ENCODE measurements around the gene CD68.

- TF ChIP-seq EZH2 (IDR thresholded peaks at IDR 0.05) (no peak), CTCF (IDR thresholded peaks at IDR 0.05) (no peak)
Observed at GRCh38 chr17:7623661-7624060, 44.2 kb downstream of the CD68 start.
